ENCODE data around the gene SEC22C. TPM values are rescaled to one million over a fixed set of nuclear protein-coding genes. Genes with fewer than 3 reads are reported as not detected.
A peak's percentile ranks its signal among the peaks of the same experiment; 100 is the strongest.

The SEC22C gene
- total and polyA plus RNA-seq, 2 of the 13 experiments (the other 11 are each of a cell fraction or from before 2014, with no cell fraction given), result 20.0 to 40.0 TPM

DNA sequence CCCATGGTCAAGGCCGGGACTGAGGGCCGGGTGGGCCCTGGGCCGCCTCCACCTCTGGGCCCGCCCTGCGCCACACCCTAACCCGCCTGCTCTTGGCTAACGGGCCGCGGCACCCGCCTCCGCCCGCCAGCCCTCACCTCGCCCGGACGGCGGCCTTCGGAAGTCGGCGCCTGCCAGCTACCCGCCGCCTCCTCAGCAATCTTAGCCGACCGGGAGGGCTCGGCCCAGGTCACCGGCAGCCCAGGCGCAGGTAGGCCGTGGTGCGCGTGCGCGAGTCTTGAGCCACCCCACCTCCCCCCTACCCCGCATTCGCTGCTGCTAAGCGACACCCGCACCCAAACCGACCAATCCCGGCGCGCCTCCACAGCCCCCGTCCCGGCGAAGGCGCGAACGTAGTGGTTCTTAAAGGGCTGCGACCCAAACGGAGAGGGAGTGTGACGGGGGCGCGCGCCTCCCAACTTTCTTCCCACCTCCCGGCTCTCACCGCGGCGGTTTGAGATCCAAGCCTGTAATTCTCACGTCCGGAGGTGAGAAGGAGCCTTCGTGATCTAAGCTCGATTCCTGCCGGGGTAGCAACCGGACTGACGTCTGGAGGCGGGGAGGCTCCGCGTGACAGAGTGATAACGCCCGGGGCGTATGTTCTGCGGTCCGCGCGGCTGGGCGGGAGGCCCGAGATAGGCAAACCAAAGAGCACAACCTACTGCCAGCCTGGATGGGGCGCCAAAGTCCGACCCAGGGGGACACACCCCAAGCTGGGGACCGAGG, at the start of gene SEC22C (continued):
- TF ChIP-seq ARID2 (CRISPR knock-in tag; IDR thresholded peaks at IDR 0.05; ENCODE audit: borderline replicate concordance) (peak; percentile 92; the same call in 1 of the 2 replicates), SIX4 (CRISPR knock-in tag; IDR thresholded peaks at IDR 0.05) (no peak; the same call in 1 of the 2 replicates), ZNF678 (CRISPR knock-in tag; IDR thresholded peaks at IDR 0.05) (peak; percentile 96), BORCS8-MEF2B (CRISPR knock-in tag; IDR thresholded peaks at IDR 0.05) (peak; percentile 56; the same call in 1 of the 2 replicates), ZNF550 (CRISPR knock-in tag; IDR thresholded peaks at IDR 0.05; ENCODE audit: borderline replicate concordance) (no peak), KAT8 (CRISPR knock-in tag; IDR thresholded peaks at IDR 0.05) (peak; percentile 70), ETV6 (CRISPR knock-in tag; conservative IDR thresholded peaks at IDR 0.05) (no peak), NFE2 (CRISPR knock-in tag; IDR thresholded peaks at IDR 0.05) (no peak), ZNF12 (CRISPR knock-in tag; IDR thresholded peaks at IDR 0.05) (no peak), MTA1 (CRISPR knock-in tag; IDR thresholded peaks at IDR 0.05; ENCODE audit: borderline replicate concordance) (no peak), ZNF598 (CRISPR knock-in tag; IDR thresholded peaks at IDR 0.05; ENCODE audit: borderline replicate concordance) (peak; percentile 82; the same call in 1 of the 2 replicates), POLR2AphosphoS2 (IDR thresholded peaks at IDR 0.05; ENCODE audit: low read depth, low read length) (no peak), SMYD3 (CRISPR knock-in tag; IDR thresholded peaks at IDR 0.05) (peak; percentile 79; the same call in 1 of the 2 replicates), RBAK (CRISPR knock-in tag; IDR thresholded peaks at IDR 0.05) (no peak), SRSF9 (IDR thresholded peaks at IDR 0.05; ENCODE audit: borderline replicate concordance, insufficient read depth, low read depth, low read length, poor library complexity, severe bottlenecking) (no peak), GABPB1 (CRISPR knock-in tag; IDR thresholded peaks at IDR 0.05) (peak; percentile 81), KAT2B (IDR thresholded peaks at IDR 0.05; ENCODE audit: borderline replicate concordance, low read depth, low read length) (no peak), ZFP36L1 (CRISPR knock-in tag; IDR thresholded peaks at IDR 0.05) (no peak)
- TF ChIP-seq, protein P1, sequence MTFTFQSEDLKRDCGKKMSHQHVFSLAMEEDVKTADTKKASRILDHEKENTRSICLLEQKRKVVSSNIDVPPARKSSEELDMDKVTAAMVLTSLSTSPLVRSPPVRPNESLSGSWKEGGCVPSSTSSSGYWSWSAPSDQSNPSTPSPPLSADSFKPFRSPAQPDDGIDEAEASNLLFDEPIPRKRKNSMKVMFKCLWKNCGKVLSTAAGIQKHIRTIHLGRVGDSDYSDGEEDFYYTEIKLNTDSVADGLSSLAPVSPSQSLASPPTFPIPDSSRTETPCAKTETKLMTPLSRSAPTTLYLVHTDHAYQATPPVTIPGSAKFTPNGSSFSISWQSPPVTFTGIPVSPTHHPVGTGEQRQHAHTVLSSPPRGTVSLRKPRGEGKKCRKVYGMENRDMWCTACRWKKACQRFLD (CRISPR knock-in tag; IDR thresholded peaks at IDR 0.05; ENCODE audit: borderline replicate concordance), result no peak
- TF ChIP-seq, protein P2, sequence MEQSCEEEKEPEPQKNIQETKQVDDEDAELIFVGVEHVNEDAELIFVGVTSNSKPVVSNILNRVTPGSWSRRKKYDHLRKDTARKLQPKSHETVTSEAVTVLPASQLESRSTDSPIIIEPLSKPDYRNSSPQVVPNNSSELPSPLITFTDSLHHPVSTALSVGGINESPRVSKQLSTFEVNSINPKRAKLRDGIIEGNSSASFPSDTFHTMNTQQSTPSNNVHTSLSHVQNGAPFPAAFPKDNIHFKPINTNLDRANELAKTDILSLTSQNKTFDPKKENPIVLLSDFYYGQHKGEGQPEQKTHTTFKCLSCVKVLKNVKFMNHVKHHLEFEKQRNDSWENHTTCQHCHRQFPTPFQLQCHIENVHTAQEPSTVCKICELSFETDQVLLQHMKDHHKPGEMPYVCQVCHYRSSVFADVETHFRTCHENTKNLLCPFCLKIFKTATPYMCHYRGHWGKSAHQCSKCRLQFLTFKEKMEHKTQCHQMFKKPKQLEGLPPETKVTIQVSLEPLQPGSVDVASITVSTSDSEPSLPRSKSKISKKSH (CRISPR knock-in tag; IDR thresholded peaks at IDR 0.05; ENCODE audit: borderline replicate concordance), result 0 out of 2 replicates have a peak, but pooled peaks have one; percentile 37
- TF ChIP-seq, protein P3, sequence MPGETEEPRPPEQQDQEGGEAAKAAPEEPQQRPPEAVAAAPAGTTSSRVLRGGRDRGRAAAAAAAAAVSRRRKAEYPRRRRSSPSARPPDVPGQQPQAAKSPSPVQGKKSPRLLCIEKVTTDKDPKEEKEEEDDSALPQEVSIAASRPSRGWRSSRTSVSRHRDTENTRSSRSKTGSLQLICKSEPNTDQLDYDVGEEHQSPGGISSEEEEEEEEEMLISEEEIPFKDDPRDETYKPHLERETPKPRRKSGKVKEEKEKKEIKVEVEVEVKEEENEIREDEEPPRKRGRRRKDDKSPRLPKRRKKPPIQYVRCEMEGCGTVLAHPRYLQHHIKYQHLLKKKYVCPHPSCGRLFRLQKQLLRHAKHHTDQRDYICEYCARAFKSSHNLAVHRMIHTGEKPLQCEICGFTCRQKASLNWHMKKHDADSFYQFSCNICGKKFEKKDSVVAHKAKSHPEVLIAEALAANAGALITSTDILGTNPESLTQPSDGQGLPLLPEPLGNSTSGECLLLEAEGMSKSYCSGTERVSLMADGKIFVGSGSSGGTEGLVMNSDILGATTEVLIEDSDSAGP (CRISPR knock-in tag; IDR thresholded peaks at IDR 0.05; ENCODE audit: borderline replicate concordance), result peak; percentile 100
- TF ChIP-seq, protein P4, sequence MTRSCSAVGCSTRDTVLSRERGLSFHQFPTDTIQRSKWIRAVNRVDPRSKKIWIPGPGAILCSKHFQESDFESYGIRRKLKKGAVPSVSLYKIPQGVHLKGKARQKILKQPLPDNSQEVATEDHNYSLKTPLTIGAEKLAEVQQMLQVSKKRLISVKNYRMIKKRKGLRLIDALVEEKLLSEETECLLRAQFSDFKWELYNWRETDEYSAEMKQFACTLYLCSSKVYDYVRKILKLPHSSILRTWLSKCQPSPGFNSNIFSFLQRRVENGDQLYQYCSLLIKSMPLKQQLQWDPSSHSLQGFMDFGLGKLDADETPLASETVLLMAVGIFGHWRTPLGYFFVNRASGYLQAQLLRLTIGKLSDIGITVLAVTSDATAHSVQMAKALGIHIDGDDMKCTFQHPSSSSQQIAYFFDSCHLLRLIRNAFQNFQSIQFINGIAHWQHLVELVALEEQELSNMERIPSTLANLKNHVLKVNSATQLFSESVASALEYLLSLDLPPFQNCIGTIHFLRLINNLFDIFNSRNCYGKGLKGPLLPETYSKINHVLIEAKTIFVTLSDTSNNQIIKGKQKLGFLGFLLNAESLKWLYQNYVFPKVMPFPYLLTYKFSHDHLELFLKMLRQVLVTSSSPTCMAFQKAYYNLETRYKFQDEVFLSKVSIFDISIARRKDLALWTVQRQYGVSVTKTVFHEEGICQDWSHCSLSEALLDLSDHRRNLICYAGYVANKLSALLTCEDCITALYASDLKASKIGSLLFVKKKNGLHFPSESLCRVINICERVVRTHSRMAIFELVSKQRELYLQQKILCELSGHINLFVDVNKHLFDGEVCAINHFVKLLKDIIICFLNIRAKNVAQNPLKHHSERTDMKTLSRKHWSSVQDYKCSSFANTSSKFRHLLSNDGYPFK (CRISPR knock-in tag; IDR thresholded peaks at IDR 0.05; ENCODE audit: borderline replicate concordance), result peak; percentile 84; the same call in 1 of the 2 replicates

Measured in HepG2 (cell line).